B cell (primary cell): ENCODE data around the gene HOXD1. TPM values are rescaled to one million over a fixed set of nuclear protein-coding genes. Genes with fewer than 3 reads are reported as not detected.

Experiments used
- ATAC-seq: fragments of 200-7000 bp; cut with Tn5 transposase; one replicate; pipeline ENCODE4 v1.10.0; 2021; ENCODE audit warnings: low read depth, mild to moderate bottlenecking, moderate number of reproducible peaks, moderate library complexity
- CTCF ChIA-PET: fragments of 350-600 bp; sonication (Branson Sonifier 250); formaldehyde crosslinking; loops from one replicate; lab custom pipeline; 2021; ENCODE audit warnings: antibody characterized with exemption, inconsistent platforms; lab: Charles Lee
- POLR2A ChIA-PET: fragments of 350-600 bp; sonication (Branson Sonifier 250); formaldehyde crosslinking; loops from one replicate; lab custom pipeline; 2021; ENCODE audit warnings: antibody characterized with exemption; lab: Charles Lee
- DNase-seq: peaks from one replicate; pipeline ENCODE4 v3.0.0; 2013
- H2AFZ ChIP-seq: 2 replicates; pipeline ENCODE4 v1.6.1; 2012; ENCODE audit warnings: mild to moderate bottlenecking, low read depth, low read length; ENCODE audit not compliant: insufficient read depth, poor library complexity, severe bottlenecking
- H3K27ac ChIP-seq, 2 donors: 1 replicate in 1 of 2; 2 replicates in 1 of 2; pipeline ENCODE4 v1.5.1; 2012 to 2013; ENCODE audit warnings: low read length in 2 of 2, mild to moderate bottlenecking in 2 of 2, moderate library complexity in 1 of 2
- H3K27me3 ChIP-seq, 4 experiments: fragments of 200-600 bp in 1 of 4; sonication (generic) in 1 of 4; replicated peaks in 1 of 4; 1 replicate in 2 of 4; 2 replicates in 2 of 4; pipeline versions ENCODE4 v1.6.1 to v1.7.0; 2013 to 2016; ENCODE audit warnings: low read length in 3 of 4, mild to moderate bottlenecking in 2 of 4, mixed read lengths in 1 of 4, moderate library complexity in 1 of 4; ENCODE audit not compliant: insufficient read depth in 4 of 4, control insufficient read depth in 3 of 4; ENCODE audit errors: control extremely low read depth in 1 of 4
- H3K36me3 ChIP-seq, 2 experiments: replicated peaks in 1 of 2; 1 replicate in 1 of 2; 2 replicates in 1 of 2; pipeline versions ENCODE4 v1.6.1 to v1.7.1; 2013; ENCODE audit warnings: low read length in 1 of 2; ENCODE audit not compliant: insufficient read depth in 2 of 2, control insufficient read depth in 1 of 2; ENCODE audit errors: control extremely low read depth in 1 of 2, extremely low read depth in 1 of 2
- H3K4me1 ChIP-seq, 2 donors: fragments of 200-600 bp in 1 of 2; sonication (generic) in 1 of 2; 1 replicate in 1 of 2; 2 replicates in 1 of 2; pipeline versions ENCODE4 v1.5.1 to v1.6.1; 2013 to 2017; ENCODE audit warnings: low read length in 2 of 2; ENCODE audit not compliant: control insufficient read depth in 2 of 2, insufficient read depth in 2 of 2
- H3K4me2 ChIP-seq: replicated peaks from 2 replicates; pipeline ENCODE3; 2012; ENCODE audit warnings: mild to moderate bottlenecking, low read depth, low read length; ENCODE audit not compliant: poor library complexity, severe bottlenecking
- H3K4me3 ChIP-seq, 5 experiments: fragments of 200-600 bp in 1 of 5; sonication (generic) in 1 of 5; 1 replicate in 3 of 5; 2 replicates in 2 of 5; pipeline versions ENCODE4 v1.5.1 to v1.7.0; 2011 to 2016; ENCODE audit warnings: low read length in 4 of 5, mild to moderate bottlenecking in 4 of 5, low read depth in 2 of 5, control low read depth in 1 of 5, moderate library complexity in 1 of 5; ENCODE audit not compliant: insufficient read depth in 1 of 5; ENCODE audit errors: control extremely low read depth in 1 of 5, extremely low read depth in 1 of 5
- H3K79me2 ChIP-seq: fragments of 200-600 bp; sonication (generic); one replicate; pipeline ENCODE4 v1.6.0; 2016; ENCODE audit warnings: low read length; ENCODE audit not compliant: control insufficient read depth, insufficient read depth
- H3K9ac ChIP-seq: fragments of 200-600 bp; sonication (generic); 2 replicates; pipeline ENCODE4 v1.6.1; 2017; ENCODE audit warnings: mild to moderate bottlenecking, low read length, moderate library complexity
- H3K9me3 ChIP-seq, 3 donors: one replicate each; pipeline versions ENCODE4 v1.6.1 to v1.7.1; 2013; ENCODE audit warnings: low read length in 2 of 3; ENCODE audit not compliant: control insufficient read depth in 2 of 3, insufficient read depth in 1 of 3; ENCODE audit errors: control extremely low read depth in 1 of 3
- H4K20me1 ChIP-seq: 2 replicates; pipeline ENCODE4 v1.6.0; 2012; ENCODE audit warnings: mild to moderate bottlenecking, low read length; ENCODE audit not compliant: insufficient read depth, control insufficient read depth, poor library complexity, severe bottlenecking
- H3K27ac Mint-ChIP-seq: one replicate; pipeline ENCODE4 v1.8.0; 2021; ENCODE audit warnings: mixed read lengths
- H3K27me3 Mint-ChIP-seq: one replicate; pipeline ENCODE4 v1.8.0; 2021; ENCODE audit warnings: mixed read lengths
- H3K4me1 Mint-ChIP-seq: one replicate; pipeline ENCODE4 v1.8.0; 2021; ENCODE audit warnings: mixed read lengths
- H3K4me3 Mint-ChIP-seq: one replicate; pipeline ENCODE4 v1.8.0; 2021; ENCODE audit warnings: mixed read lengths
- H3K9me3 Mint-ChIP-seq: one replicate; pipeline ENCODE4 v1.8.0; 2022; ENCODE audit warnings: mixed read lengths; ENCODE audit not compliant: insufficient read depth
- CTCF ChIP-seq: fragments of 200-600 bp; IDR thresholded peaks from one replicate; pipeline ENCODE4 v1.8.0; 2022; ENCODE audit warnings: antibody characterized with exemption, mild to moderate bottlenecking
- EZH2 ChIP-seq: IDR thresholded peaks from 2 replicates; pipeline ENCODE4 v1.6.1; 2012; ENCODE audit warnings: borderline replicate concordance, low read depth, mild to moderate bottlenecking, moderate library complexity, low read length; ENCODE audit not compliant: insufficient read depth, poor library complexity, severe bottlenecking
- WGBS: methylation state at CpG from one replicate; pipeline ENCODE4 v1.1.5; 2013; ENCODE audit warnings: missing lambda C conversion rate; ENCODE audit not compliant: insufficient coverage; 5-methylcytosine and 5-hydroxymethylcytosine counted together
- intact Hi-C: fragments of 100-400 bp; cut with micrococcal nuclease; formaldehyde crosslinking; loops from one replicate; pipeline ENCODE4 v1.10.0; 2022
- polyA plus RNA-seq: library from polyadenylated mRNA; depleted of rRNA; stranded (reverse); fragments of >200 nt; gene quantifications from 2 replicates; pipeline ENCODE4 v1.2.3, GENCODE V29; 2012
- total RNA-seq, 2 donors: library from RNA; stranded (reverse); fragments of 120-200 nt in 1 of 2; gene quantifications; 1 replicate in 1 of 2; 2 replicates in 1 of 2; pipeline versions ENCODE4 v1.2.3 to v1.2.4, GENCODE V29; 2013 to 2022

HOXD1 gene
- total and polyA plus RNA-seq, 2 donors (not counting 1 experiment from before 2014, with no cell fraction given): not detected

GRCh38 chr2:176200971-176201370, 12.5 kb downstream of the HOXD1 start:
- H3K9me3 Mint-ChIP-seq: no peaks in the 10 kb centered on the region
- ChIA-PET POLR2A (no interaction called here), CTCF (no interaction called here)
- intact Hi-C loops: no loop called here
- Histone ChIP-seq H3K4me2 (no peak overlapping the region), H3K4me3 (no peak overlapping the region), H4K20me1 (no peaks in the 10 kb centered on the region), H3K27ac (no peak overlapping the region), H3K27me3 (peaks cover 0 to 19% (median 7%) of the 10 kb centered on the region in 4 experiments), H3K9ac (no peak overlapping the region), H2AFZ (no peak overlapping the region), H3K4me1 (no peaks in the 10 kb centered on the region), H3K9me3 (peaks cover 0 to 11% (median 2%) of the 10 kb centered on the region in 3 donors), H3K79me2 (no peaks in the 10 kb centered on the region), H3K36me3 (no peaks in the 10 kb centered on the region)
- no peaks in the 10 kb centered on the region for H3K4me1 Mint-ChIP-seq
- DNase-seq: no peak
- ATAC-seq: no peak
- H3K4me3 Mint-ChIP-seq: no peak overlapping the region
- 76% methylated on average over 13 of the region's 21 CpGs for WGBS
- peaks cover 34% of the 10 kb centered on the region for H3K27me3 Mint-ChIP-seq
- no peak overlapping the region for H3K27ac Mint-ChIP-seq
- no peak for TF ChIP-seq EZH2
- TF ChIP-seq CTCF: no peak

- no peaks in the 10 kb centered on the region for H3K36me3 ChIP-seq
- Mint-ChIP-seq H3K9me3 (no peaks in the 10 kb centered on the region), H3K4me1 (no peaks in the 10 kb centered on the region), H3K4me3 (no peak overlapping the region), H3K27ac (no peak overlapping the region), H3K27me3 (peaks cover 24% of the 10 kb centered on the region)
- no peaks in the 10 kb centered on the region for H3K4me1 ChIP-seq
- no peak overlapping the region for H3K27ac ChIP-seq
- H3K27me3 ChIP-seq: peaks cover 0 to 19% (median 3%) of the 10 kb centered on the region in 4 experiments
- no peak overlapping the region for H2AFZ ChIP-seq
- POLR2A ChIA-PET: no interaction called here
- peaks cover 0 to 11% (median 2%) of the 10 kb centered on the region in 3 donors for H3K9me3 ChIP-seq
- H3K4me2 ChIP-seq: no peak overlapping the region
- WGBS: 87% methylated on average over 5 of the region's 7 CpGs
- no peak for TF ChIP-seq EZH2
- no peak for TF ChIP-seq CTCF
- no peak overlapping the region for H3K9ac ChIP-seq
- no peaks in the 10 kb centered on the region for H3K79me2 ChIP-seq
- CTCF ChIA-PET: no interaction called here
- ATAC-seq: no peak
- DNase-seq: no peak
- H4K20me1 ChIP-seq: no peaks in the 10 kb centered on the region
- intact Hi-C loops: no loop called here
- H3K4me3 ChIP-seq: no peak overlapping the region
Measured at GRCh38 chr2:176202491-176202890, 14.0 kb downstream of the HOXD1 start.
